Smooth muscle cell (in vitro differentiated cells): ENCODE measurements around the gene SLC16A12. TPM values are rescaled to one million over a fixed set of nuclear protein-coding genes. Genes with fewer than 3 reads are reported as not detected.

Experiments used
- DNase-seq: peaks from one replicate; lab custom pipeline; 2025; ENCODE audit not compliant: unreplicated experiment; lab: John Stamatoyannopoulos, UW
- H2AFZ ChIP-seq: fragments of 200-600 bp; sonication (generic); 2 replicates; pipeline ENCODE4 v1.6.0; 2016; ENCODE audit warnings: antibody characterized with exemption, low read depth, mild to moderate bottlenecking
- H3F3A ChIP-seq: fragments of 200-600 bp; sonication (generic); 2 replicates; pipeline ENCODE4 v1.6.0; 2017; ENCODE audit warnings: antibody characterized with exemption, low read depth
- H3K27ac ChIP-seq: fragments of 200-600 bp; sonication (generic); 2 replicates; pipeline ENCODE4 v1.5.1; 2016; ENCODE audit warnings: low read depth, mild to moderate bottlenecking
- H3K27me3 ChIP-seq: fragments of 200-600 bp; sonication (generic); 2 replicates; pipeline ENCODE4 v1.6.1; 2016; ENCODE audit warnings: low read depth, mild to moderate bottlenecking
- H3K36me3 ChIP-seq: fragments of 200-600 bp; sonication (generic); 2 replicates; pipeline ENCODE4 v1.5.1; 2016; ENCODE audit warnings: low read depth
- H3K4me1 ChIP-seq: fragments of 200-600 bp; sonication (generic); 2 replicates; pipeline ENCODE4 v1.5.1; 2016; ENCODE audit warnings: low read depth
- H3K4me2 ChIP-seq: fragments of 200-600 bp; sonication (generic); 2 replicates; pipeline ENCODE4 v1.6.0; 2016; ENCODE audit warnings: mild to moderate bottlenecking
- H3K4me3 ChIP-seq: fragments of 200-600 bp; sonication (generic); 2 replicates; pipeline ENCODE4 v1.5.1; 2016; ENCODE audit warnings: mild to moderate bottlenecking
- H3K79me2 ChIP-seq: fragments of 200-600 bp; sonication (generic); 2 replicates; pipeline ENCODE4 v1.6.0; 2016; ENCODE audit warnings: low read depth, mild to moderate bottlenecking
- H3K9ac ChIP-seq: fragments of 200-600 bp; sonication (generic); 2 replicates; pipeline ENCODE4 v1.6.0; 2016; ENCODE audit warnings: low read depth
- H3K9me3 ChIP-seq: fragments of 200-600 bp; sonication (generic); replicated peaks from 2 replicates; pipeline ENCODE4 v1.5.1; 2016; ENCODE audit warnings: low read depth
- H4K20me1 ChIP-seq: fragments of 200-600 bp; sonication (generic); 2 replicates; pipeline ENCODE4 v1.6.0; 2016; ENCODE audit warnings: low read depth
- WGBS: methylation state at CpG from one replicate; pipeline ENCODE4 v1.1.7; 2016; ENCODE audit warnings: low lambda C conversion rate; 5-methylcytosine and 5-hydroxymethylcytosine counted together
- polyA plus RNA-seq: library from polyadenylated mRNA; unstranded; fragments of >200 nt; fragmentation: Nextera tagmentation; extraction: Ambion mirVana; gene quantifications from 2 replicates; pipeline ENCODE4 v1.2.1, GENCODE V29; 2016
- total RNA-seq: library from RNA; depleted of rRNA; stranded (reverse); fragments of >200 nt; gene quantifications from 2 replicates; pipeline ENCODE4 v1.2.3, GENCODE V29; 2014
- TF ChIP-seq, protein P1 (sequence below): fragments of 200-600 bp; sonication (generic); IDR thresholded peaks from 2 replicates; pipeline ENCODE4 v1.5.1; 2017; ENCODE audit warnings: borderline replicate concordance, mild to moderate bottlenecking, antibody characterized with exemption; ENCODE audit not compliant: insufficient read depth, poor library complexity, severe bottlenecking

SLC16A12 gene
- total and polyA plus RNA-seq, 2 experiments from 2014 or later, result not detected

DNA sequence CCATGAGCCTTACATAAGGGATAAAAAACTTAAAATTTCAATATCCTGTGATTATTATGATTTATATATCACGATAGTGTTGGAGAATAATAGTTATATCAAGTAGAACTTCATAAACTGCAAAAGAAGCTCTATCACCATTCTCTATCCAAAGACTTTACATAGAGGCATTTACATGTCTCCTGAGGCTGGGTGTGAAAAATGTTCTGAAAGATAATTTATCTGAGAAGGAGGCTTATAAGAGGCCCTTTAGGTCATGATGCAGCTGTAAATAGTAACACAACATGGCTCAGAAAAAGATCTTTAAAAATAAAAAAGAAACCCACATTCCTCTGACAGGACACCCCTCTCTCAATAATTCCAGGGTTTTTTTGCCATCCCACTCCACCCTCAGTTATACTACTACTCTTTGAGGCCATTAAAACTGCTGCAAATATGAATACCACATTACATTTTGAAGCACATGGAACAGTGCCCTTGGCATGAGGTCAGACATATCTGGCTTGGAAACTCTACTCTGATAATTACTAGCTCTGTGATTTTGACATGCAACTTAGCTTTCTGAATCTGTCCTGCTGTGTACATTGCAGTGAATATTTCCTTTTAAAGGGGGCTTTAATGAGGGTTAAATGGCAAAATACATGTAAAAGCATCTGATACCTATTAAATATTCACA is 55.5 kb downstream of the SLC16A12 start:
- Histone ChIP-seq H3K4me3 (no peak overlapping the region), H3K27ac (no peak overlapping the region), H3K4me1 (no peaks in the 10 kb centered on the region), H3F3A (no peaks in the 10 kb centered on the region), H3K36me3 (no peaks in the 10 kb centered on the region), H3K9ac (no peak overlapping the region), H3K27me3 (no peaks in the 10 kb centered on the region), H3K4me2 (no peak overlapping the region), H3K9me3 (no peaks in the 10 kb centered on the region), H4K20me1 (no peaks in the 10 kb centered on the region), H2AFZ (no peak overlapping the region), H3K79me2 (no peaks in the 10 kb centered on the region)
- WGBS, result 91% methylated on average over 1 of the region's 1 CpG
- TF ChIP-seq, protein P1, sequence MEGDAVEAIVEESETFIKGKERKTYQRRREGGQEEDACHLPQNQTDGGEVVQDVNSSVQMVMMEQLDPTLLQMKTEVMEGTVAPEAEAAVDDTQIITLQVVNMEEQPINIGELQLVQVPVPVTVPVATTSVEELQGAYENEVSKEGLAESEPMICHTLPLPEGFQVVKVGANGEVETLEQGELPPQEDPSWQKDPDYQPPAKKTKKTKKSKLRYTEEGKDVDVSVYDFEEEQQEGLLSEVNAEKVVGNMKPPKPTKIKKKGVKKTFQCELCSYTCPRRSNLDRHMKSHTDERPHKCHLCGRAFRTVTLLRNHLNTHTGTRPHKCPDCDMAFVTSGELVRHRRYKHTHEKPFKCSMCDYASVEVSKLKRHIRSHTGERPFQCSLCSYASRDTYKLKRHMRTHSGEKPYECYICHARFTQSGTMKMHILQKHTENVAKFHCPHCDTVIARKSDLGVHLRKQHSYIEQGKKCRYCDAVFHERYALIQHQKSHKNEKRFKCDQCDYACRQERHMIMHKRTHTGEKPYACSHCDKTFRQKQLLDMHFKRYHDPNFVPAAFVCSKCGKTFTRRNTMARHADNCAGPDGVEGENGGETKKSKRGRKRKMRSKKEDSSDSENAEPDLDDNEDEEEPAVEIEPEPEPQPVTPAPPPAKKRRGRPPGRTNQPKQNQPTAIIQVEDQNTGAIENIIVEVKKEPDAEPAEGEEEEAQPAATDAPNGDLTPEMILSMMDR, result no peak
- DNase-seq, result no peak

GRCh38 chr10:89478739-89479654 is 56.4 kb downstream of the SLC16A12 start:
- H3F3A ChIP-seq, result no peaks in the 10 kb centered on the region
- no peaks in the 10 kb centered on the region for H3K4me1 ChIP-seq
- no peak overlapping the region for H3K4me2 ChIP-seq
- no peaks in the 10 kb centered on the region for H4K20me1 ChIP-seq
- DNase-seq, result no peak
- no peaks in the 10 kb centered on the region for H3K27me3 ChIP-seq
- TF ChIP-seq, protein P1, result no peak
- H3K36me3 ChIP-seq, result no peaks in the 10 kb centered on the region
- H3K27ac ChIP-seq, result no peak overlapping the region
- no peaks in the 10 kb centered on the region for H3K9me3 ChIP-seq
- H3K9ac ChIP-seq, result no peak overlapping the region
- WGBS, result 66% methylated on average over 5 of the region's 5 CpGs
- no peak overlapping the region for H2AFZ ChIP-seq
- H3K4me3 ChIP-seq, result no peak overlapping the region
- H3K79me2 ChIP-seq, result no peaks in the 10 kb centered on the region

DNA sequence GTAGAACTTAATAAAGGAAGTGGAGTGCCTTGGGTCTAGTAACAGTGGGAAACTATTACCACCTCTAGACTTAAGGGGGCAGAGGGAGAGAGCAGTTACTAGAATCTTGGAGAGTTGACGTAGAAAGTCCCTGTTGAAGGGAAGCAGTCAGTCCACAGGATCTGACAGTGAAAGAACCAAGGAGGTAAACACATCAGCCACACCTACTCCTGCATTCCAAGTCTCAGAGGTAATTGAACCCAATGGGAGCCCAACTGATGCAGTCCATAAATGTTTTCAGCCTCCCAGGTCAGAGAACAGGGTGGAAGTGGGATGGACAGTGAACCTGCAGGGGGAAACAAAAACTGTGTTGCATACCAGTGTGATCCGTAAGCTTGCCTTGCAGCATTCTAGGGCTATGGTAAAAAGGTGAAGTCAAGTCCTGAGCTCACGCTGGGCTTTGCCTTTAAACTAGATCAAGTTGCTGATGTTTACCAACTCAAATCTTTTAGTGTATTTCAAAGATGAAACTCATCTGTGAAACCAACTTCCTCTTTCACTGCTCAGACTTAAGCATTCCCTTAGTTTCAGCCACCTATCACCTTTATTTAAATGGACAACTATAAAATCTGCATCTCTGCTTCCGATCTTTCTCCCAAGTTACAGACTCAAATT is 57.2 kb downstream of the SLC16A12 start:
- H4K20me1 ChIP-seq, result no peaks in the 10 kb centered on the region
- H3K79me2 ChIP-seq, result no peaks in the 10 kb centered on the region
- H3K4me3 ChIP-seq, result no peak overlapping the region
- H2AFZ ChIP-seq, result no peak overlapping the region
- no peak for DNase-seq
- no peaks in the 10 kb centered on the region for H3K36me3 ChIP-seq
- H3K4me2 ChIP-seq, result no peak overlapping the region
- TF ChIP-seq, protein P1, result no peak
- H3K27ac ChIP-seq, result no peak overlapping the region
- H3K9me3 ChIP-seq, result no peaks in the 10 kb centered on the region
- H3K4me1 ChIP-seq, result no peaks in the 10 kb centered on the region
- H3F3A ChIP-seq, result no peaks in the 10 kb centered on the region
- 77% methylated on average over 4 of the region's 4 CpGs for WGBS
- no peak overlapping the region for H3K9ac ChIP-seq
- H3K27me3 ChIP-seq, result no peaks in the 10 kb centered on the region
